Stimulated activated CD8-positive, alpha-beta memory T cell treated with anti-CD3 and anti-CD28 coated beads, Interleukin-2, amount 100 ng/mL, for 48 hours (primary cell): Measurements from ENCODE around the gene LPA.
"Not testable (repeated sequence)": the region's sequence is repeated elsewhere in the genome, so short reads cannot be mapped to it uniquely, and the experiment has no call there.

Experiments used
- DNase-seq, 2 donors: peaks; one replicate each; pipeline ENCODE4 v3.0.0-alpha.2; 2020; ENCODE audit warnings: low read depth in 2 of 2

Gene LPA, protein sequence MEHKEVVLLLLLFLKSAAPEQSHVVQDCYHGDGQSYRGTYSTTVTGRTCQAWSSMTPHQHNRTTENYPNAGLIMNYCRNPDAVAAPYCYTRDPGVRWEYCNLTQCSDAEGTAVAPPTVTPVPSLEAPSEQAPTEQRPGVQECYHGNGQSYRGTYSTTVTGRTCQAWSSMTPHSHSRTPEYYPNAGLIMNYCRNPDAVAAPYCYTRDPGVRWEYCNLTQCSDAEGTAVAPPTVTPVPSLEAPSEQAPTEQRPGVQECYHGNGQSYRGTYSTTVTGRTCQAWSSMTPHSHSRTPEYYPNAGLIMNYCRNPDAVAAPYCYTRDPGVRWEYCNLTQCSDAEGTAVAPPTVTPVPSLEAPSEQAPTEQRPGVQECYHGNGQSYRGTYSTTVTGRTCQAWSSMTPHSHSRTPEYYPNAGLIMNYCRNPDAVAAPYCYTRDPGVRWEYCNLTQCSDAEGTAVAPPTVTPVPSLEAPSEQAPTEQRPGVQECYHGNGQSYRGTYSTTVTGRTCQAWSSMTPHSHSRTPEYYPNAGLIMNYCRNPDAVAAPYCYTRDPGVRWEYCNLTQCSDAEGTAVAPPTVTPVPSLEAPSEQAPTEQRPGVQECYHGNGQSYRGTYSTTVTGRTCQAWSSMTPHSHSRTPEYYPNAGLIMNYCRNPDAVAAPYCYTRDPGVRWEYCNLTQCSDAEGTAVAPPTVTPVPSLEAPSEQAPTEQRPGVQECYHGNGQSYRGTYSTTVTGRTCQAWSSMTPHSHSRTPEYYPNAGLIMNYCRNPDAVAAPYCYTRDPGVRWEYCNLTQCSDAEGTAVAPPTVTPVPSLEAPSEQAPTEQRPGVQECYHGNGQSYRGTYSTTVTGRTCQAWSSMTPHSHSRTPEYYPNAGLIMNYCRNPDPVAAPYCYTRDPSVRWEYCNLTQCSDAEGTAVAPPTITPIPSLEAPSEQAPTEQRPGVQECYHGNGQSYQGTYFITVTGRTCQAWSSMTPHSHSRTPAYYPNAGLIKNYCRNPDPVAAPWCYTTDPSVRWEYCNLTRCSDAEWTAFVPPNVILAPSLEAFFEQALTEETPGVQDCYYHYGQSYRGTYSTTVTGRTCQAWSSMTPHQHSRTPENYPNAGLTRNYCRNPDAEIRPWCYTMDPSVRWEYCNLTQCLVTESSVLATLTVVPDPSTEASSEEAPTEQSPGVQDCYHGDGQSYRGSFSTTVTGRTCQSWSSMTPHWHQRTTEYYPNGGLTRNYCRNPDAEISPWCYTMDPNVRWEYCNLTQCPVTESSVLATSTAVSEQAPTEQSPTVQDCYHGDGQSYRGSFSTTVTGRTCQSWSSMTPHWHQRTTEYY (N-terminal part only)

DNA sequence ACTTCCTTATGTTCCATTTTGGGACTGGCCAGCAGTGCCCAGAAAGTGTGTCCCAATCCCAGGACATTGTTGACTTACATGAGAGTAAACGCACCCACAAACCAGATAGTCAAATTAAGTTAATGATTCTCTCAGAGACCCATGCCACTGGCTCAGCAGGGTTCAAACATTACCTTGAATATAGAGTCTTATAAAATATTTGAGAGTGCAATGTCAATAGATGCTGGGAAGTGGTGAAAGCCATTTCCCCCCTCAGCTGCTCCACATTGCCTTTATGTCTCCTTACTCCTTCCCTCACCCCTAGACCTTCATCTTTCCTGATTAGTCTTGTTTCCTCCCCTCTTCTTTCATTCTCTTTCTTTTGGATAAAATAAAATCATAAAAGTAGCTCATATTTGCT is at the start of gene LPA:
LPA (minus strand) TSS at position 78 of the 400 bp plus-strand sequence; CDS start at position 17, 61 bp downstream.
- DNase-seq, result not testable (repeated sequence)

DNA sequence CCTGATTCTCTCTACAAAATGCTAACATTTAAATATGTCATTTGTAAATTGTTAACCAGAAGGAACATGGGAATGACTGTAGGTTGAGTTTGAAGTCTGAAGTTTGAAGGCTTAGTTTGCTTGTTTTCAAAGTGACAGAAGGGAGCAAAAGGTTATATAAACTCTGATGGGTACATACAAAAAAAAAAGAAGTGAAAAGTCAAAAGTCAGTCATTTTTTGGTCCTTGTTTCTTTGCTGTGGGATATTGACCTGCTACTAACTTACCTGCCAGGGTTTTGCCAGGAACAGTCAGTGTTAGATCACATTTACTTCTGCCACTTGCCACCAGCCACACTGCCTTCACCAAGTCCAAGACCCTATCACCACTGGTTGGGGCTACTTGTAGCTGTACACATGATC is 44.9 kb upstream of the LPA start:
- not testable (repeated sequence) for DNase-seq

DNA sequence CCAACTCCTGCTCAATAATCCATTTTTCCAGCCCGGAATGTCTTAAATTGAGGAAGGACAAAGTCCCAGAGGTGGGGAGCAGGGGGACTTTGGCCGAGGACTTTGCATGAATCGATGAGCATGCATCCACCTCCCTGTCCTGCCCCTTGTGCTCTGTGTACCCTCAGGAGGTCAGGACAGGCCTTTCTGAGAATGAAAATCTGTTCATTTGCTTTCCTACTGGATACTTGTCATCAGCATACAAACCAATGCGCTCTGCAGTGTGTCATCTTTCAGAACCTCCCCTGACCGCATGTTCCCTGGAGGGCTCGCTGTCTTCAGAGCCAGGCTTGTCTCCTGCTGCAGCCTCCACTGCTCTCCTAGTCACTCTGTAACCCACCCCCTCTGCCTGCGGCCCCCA is 40.6 kb upstream of the LPA start:
- not testable (repeated sequence) for DNase-seq

DNA sequence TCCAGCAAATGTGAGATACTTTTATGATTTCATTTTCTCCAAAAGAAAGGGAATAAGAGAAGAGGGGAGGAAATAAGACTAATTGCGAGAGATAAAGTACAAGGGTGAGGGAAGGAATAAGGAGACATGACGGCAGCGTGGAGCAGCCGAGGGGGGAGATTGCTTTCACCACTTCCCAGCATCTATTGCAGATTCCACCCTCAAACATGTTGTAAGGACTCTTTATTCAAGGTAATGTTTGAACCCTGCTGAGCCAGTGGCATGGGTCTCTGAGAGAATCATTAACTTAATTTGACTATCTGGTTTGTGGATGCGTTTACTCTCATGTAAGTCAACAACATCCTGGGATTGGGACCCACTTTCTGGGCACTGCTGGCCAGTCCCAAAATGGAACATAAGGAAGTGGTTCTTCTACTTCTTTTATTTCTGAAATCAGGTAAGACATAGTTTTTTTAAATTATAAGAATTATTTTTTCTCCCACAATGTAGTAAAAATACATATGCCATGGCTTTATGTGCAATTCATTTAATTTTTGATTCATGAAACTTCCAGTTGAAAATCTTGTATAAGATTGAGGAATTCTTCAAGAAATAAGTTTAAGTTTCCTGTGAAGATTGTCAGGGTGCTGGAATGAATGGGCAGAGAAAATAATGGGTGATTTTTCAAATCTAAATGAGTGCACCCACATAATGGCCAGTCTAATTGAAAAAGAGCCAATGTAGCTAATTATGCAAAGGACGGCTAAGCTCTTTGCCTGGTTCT is 38.0 kb upstream of the LPA start, which contains the start of gene PLG:
PLG (plus strand) TSS at position 327 of the 763 bp plus-strand sequence; CDS start at position 388, 61 bp downstream.
- not testable (repeated sequence) for DNase-seq

DNA sequence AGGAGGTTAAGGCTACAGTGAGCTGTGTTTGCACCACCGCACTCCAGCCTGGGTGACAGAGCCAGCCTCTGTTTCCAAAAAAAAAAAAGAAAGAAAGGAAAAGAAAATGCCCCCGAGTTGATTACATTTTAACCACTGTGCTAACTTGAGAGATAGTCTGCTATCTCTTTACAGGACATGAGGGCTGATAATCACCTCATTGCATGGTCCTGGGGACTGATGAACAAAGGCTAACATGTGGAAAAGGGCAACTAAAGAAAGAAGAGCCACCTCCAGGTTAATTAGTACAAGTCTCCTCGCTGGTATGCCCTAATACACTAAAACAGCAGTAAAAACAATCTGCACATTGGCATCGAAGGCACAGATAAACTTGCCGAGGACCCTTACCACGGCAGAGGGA is 33.8 kb upstream of the LPA start:
- DNase-seq, result no peak

DNA sequence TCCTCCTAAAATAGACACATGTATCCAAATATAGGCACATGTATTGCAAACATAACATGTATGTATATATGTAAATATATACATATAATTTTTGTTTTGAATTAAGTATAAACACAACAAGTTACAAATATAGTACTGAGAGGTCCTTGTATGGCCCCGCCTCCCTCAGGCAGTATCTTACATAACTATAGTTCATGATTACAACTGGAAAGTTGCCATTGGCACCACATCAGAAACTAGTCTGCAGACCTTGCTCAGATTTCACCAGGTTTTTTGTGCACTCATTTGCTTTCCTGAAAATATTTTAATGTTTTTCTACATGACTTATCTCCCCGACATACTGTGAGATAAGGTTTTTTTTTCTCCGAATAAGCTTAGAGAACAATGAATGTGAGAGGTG is 32.8 kb upstream of the LPA start:
- not testable (repeated sequence) for DNase-seq

DNA sequence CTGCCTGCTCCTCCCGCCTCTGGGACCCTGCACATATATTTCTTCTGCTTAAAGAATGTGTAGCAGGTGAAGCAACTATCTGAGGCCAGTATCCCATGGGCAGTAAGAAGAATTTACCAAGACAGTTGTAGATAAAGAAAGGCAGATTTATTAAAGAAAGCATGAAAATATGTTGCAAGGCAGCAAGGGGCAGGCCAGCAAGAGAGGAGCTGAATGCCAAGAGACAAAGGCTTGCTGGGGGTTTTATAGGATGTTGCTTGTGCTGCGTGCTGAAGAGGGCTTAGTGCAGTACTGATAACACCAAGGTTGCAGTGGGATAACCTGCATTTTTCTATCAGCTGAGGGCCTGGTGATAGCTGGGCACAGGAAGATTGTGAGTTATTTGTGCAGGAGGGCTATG is 31.5 kb upstream of the LPA start:
- DNase-seq, result not testable (repeated sequence)

DNA sequence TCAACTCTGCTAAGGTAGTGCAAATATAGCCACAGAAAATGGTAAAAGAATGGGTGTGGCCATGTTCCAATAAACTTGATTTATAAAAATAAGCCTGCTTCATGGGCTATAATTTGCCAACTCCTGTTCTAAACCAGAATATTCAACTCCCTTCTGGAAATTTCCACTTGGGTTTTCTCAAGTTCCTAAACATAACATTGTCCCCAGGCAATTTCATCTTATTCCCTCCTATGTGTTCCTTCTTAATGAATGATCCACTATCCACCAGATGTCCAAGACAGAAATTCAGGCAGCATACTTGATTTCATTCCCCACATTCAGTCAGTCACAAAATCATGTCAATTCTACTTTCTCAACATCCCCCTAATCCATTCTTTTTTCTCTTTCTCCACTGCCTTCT is 30.9 kb upstream of the LPA start:
- DNase-seq, result not testable (repeated sequence)

DNA sequence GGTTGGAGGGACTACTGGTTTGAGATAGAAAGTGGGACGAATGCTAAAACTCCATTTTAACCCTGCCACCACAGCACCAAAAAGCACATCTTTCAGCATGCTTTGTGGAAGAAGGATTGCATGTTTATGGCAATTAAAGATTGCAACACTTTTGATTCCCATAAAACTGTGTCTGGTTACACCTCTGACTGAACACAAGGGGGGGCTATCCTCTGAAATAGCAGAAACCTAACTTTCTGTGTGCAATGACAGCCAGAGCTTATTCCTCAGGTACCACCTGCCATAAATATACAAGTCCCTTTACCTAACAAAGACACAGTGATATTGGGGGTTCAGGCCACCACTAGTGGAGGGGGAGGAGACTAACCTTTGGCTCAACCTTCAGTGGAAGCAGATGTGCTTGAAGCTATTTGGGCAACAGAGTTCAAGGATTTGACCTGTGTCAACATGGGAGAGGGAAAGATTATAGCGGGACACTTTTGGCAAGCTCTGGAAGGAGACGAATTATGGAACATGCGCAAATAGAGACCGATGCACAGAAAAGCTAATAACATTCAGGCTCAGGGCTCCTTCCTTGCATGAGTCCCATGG is 28.4 kb upstream of the LPA start:
- no peak for DNase-seq

DNA sequence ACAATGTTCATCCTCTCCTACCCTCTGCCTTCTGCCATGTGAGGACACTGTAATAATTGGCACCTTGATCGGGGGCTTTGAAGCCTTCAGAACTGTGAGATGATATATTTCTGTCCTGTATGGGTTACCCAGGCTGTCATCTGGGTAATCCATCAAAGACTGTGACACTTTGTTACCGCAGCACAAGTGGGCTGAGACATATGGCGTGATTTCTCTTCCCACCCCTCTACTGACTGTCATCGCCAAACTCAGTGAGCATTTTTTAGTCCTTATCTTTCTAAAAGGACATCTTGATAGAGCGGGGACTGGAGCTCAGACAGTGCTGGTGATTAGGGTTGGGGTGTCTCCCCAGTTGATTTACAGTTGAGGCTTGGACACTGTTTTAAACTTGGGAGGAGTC is 27.5 kb upstream of the LPA start:
- DNase-seq, result no peak

DNA sequence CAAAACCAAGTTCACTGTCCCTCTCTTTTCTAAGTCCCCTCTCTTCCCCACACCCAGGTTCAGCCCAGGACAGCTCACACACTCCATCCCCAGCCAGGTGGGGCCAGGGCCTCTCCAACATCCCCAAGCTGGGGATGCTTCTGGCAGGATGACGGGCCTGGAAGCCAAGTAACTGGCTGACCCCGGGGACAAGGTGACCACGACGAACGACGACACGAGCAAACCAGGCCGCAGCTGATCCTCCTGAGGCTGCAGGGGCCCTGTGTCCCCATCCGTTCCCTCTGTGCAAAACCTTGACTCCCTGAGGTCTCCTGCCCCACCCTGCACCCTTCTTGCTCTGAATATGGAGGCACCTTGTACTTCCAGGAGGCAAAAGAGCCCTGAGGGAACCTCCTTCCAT is 26.4 kb upstream of the LPA start:
- no peak for DNase-seq

DNA sequence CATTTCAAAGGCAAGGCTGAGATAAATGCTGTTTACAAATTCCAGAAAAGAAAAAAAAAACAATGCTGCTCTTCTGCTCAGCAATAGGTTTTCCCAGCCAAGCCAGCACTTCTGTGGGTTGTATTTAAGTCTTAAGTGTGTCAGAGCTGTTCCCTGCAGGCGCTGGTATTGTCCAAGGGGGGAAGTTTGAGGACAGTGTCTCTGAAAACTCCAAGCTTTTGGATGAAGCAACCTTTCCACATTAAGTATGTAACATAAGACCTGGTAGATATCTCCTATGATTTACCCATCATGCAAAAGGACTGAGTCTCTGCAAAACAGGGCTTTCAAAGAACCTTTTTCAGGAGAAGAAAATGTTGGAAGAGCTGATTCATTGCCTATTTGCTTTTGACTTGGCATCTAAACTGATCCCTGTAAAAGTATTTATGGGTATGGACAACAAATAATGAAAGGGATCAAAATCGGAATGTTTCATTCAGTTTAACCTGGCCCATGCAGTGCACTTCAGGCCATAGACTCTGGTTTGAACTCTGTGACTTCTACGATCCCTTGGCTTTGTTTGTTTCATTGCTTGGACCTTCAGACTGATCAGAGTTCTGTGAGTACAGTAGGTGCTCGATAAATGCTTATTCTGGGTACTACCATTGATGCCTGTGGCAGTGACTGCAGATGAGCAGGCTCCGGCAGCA is 21.8 kb upstream of the LPA start:
- DNase-seq, result no peak

DNA sequence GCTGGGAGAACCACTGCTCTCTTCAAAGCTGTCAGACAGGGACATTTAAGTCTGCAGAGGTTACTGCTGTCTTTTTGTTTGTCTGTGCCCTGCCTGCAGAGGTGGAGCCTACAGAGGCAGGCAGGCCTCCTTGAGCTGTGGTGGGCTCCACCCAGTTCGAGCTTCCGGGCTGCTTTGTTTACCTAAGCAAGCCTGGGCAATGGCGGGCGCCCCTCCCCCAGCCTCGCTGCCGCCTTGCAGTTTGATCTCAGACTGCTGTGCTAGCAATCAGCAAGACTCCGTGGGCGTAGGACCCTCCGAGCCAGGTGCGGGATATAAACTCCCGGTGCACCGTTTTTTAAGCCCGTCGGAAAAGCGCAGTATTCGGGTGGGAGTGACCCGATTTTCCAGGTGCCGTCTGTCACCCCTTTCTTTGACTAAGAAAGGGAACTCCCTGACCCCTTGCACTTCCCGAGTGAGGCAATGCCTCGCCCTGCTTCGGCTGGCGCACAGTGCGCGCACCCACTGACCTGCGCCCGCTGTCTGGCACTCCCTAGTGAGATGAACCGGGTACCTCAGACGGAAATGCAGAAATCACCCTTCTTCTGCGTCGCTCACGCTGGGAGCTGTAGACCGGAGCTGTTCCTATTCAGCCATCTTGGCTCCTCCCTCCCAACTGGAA is 21.2 kb upstream of the LPA start:
- not testable (repeated sequence) for DNase-seq

DNA sequence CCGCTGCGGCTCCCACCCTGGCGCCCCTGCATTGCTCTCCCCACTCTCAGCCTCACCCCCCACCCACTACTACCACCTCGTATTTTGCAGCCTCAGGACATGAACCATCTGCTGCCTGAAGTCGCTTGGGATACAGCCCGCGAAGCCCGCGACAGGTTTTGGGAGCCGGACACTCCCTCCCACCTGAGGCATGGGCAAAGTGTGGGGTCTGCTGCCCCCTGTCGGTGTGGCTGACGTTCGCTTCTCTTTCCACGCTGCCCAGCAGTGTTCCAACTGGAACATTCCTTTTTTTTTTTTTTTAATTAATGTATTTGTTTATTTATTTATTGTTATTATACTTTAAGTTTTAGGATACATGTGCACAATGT is 15.3 kb upstream of the LPA start:
- no peak for DNase-seq

DNA sequence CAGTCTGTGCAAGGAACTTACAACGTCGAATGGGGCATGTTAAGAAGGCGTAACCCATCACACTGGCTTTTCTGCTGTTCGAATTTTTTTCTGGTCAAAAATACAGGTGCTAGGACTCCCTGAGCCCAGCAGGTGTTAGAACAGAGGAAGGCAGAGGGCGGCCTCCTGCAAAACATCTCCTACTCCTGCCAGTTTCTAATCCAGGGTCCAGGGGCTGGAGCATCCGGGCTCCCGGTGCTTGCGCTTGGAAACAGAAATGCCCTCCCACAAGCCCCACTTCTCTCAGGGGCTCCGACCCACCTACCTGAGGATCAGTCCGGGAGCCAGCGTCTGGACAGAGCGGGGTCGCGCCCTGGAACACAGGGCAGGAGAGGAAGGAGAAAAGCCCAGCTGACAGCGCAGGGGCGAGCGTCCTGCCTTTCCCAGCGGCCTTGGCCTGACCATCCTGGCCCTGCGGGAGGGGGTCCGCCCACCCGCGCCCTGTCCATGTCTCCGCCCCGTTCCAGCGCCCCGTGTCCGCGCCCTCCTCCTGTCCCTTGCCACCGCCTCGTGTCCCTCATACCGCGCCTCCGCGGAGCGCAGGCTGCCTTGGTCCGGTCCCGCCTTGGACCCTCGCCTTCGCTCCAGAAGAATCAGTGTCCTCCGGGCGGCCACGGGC is 14.8 kb upstream of the LPA start:
- DNase-seq, result no peak

DNA sequence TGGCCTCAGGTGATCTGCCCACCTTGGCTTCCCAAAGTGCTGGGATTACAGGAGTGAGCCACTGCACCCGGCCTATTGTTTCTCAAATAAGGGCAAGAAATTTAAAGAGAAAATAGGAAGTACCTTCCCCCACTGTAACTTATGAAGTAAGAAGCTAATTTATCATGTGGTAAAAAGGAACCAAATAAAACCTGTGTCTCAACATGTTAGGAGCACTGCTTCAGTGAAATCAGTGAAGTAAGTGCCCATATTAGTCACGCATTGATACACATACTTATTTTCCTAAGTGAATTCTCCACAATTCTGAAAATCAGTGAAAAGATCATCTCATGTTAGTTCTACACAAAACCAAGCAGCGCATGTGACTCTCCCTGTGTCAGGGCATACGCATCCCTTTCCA is 14.2 kb upstream of the LPA start:
- no peak for DNase-seq

DNA sequence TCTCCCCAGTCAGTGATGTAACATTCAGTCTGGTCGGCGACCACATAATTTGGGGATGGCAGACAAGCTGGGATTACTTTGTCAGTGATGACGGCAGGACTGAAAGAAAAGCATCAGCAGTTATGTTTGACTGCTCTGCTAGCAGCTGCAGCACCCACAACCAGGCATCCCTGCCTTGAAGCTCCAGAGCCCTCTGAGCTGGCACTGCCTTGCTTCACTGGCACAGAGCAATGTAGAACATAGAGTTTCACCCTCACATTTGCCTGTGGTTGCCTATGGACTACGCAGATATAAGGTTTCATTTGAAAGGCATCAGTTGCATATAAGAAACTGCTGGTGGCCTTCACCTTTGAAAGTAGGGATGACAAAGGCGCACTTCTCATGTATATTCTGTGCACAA is 12.3 kb upstream of the LPA start:
- DNase-seq, result not testable (repeated sequence)

DNA sequence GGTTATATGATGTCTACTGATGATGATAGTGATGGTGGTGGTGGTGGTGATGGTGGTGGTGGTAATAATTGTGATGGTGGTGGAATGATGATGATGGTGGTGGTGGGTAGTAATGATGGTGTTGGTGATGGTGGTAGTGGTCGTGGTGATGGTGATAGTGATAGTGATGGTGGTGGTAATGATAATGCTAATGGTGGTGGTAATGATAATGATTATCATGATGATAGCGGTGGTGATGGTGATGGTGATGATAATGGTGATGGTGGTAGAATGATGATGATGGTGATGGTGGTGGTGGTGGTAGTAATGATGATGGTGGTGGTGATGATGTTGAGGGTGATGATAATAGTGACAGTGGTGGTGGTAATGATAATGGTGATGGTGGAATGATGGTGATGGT is 4.5 kb upstream of the LPA start:
- no peak for DNase-seq
